Mucosa of descending colon (tissue), 3 donors: ENCODE data around the gene CCNDBP1. TPM values are rescaled to one million over a fixed set of nuclear protein-coding genes. Genes with fewer than 3 reads are reported as not detected.

Experiments used
- ATAC-seq: fragments of 200-7000 bp; cut with Tn5 transposase; one replicate; pipeline ENCODE4 v1.9.1; 2020; ENCODE audit warnings: mild to moderate bottlenecking, moderate library complexity
- DNase-seq, 3 donors: peaks; one replicate each; pipeline ENCODE4 v3.0.0-alpha.2; 2020
- H3K36me3 ChIP-seq: fragments of 200-600 bp; one replicate; pipeline ENCODE4 v1.8.0; 2021; ENCODE audit warnings: low read depth, mild to moderate bottlenecking
- H3K4me1 ChIP-seq: fragments of 200-600 bp; one replicate; pipeline ENCODE4 v1.8.0; 2021; ENCODE audit warnings: low read depth, mild to moderate bottlenecking
- H3K4me3 ChIP-seq: fragments of 200-600 bp; one replicate; pipeline ENCODE4 v1.8.0; 2021; ENCODE audit warnings: mild to moderate bottlenecking
- H3K9me3 ChIP-seq: fragments of 200-600 bp; one replicate; pipeline ENCODE4 v1.8.0; 2021; ENCODE audit warnings: mild to moderate bottlenecking
- intact Hi-C, 2 donors: fragments of 100-400 bp; cut with DNase I in 1 of 2; cut with micrococcal nuclease in 1 of 2; formaldehyde crosslinking; loops; one replicate each; pipeline versions ENCODE4 v1.11.0 to v1.11.1; 2022; cut with DNase I, micrococcal nuclease
- total RNA-seq, 3 donors: library from RNA; stranded (reverse); fragmentation: NEBNext Ultra II Directional in 2 of 3; extraction: Animal tissue kit (Norgen Biotek cat#: 25700) in 2 of 3; gene quantifications; one replicate each; pipeline versions ENCODE4 v1.2.1 to v1.2.4, GENCODE V29; 2021 to 2023
- TF ChIP-seq, protein P1 (sequence below): fragments of 200-600 bp; IDR thresholded peaks from one replicate; pipeline ENCODE4 v1.8.0; 2022; ENCODE audit warnings: antibody characterized with exemption, mild to moderate bottlenecking
- donor health status: DM: no; HTN: no; CAD: no; lungs with moderate emphysema.
- donor health status: DM: no; HTN: no; CAD: no.
- donor health status: DM: no; HTN: yes; CAD: no.

CCNDBP1 gene
- total RNA-seq, 3 donors from 2014 or later = 45.5 to 75.2 (median 54.6) TPM

DNA sequence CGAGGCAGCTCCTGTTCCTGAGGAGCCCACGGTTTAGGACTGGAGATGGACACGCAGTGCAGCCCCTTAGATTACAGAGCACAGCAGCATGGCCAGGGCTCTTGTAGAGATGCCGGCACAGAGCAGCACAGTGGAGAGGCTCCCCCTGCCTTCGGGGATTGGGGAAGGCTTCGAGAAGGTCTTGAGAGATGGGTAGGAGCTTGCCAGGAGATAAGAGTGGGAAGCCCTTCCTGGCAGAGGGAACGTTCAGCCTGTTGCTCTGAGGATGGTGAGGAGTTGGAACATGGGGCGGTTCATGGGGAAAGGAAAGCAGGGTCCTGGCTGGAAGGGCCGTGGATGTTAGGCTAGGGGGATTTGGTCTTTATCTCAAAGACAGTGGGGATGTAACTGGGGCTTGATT lies 25.6 kb downstream of the CCNDBP1 start:
- no peak for DNase-seq
- intact Hi-C loops = no loop called here
- no peaks in the 10 kb centered on the region for H3K9me3 ChIP-seq
- no peaks in the 10 kb centered on the region for H3K4me1 ChIP-seq
- no peak overlapping the region for H3K4me3 ChIP-seq
- no peak for ATAC-seq
- TF ChIP-seq, protein P1, sequence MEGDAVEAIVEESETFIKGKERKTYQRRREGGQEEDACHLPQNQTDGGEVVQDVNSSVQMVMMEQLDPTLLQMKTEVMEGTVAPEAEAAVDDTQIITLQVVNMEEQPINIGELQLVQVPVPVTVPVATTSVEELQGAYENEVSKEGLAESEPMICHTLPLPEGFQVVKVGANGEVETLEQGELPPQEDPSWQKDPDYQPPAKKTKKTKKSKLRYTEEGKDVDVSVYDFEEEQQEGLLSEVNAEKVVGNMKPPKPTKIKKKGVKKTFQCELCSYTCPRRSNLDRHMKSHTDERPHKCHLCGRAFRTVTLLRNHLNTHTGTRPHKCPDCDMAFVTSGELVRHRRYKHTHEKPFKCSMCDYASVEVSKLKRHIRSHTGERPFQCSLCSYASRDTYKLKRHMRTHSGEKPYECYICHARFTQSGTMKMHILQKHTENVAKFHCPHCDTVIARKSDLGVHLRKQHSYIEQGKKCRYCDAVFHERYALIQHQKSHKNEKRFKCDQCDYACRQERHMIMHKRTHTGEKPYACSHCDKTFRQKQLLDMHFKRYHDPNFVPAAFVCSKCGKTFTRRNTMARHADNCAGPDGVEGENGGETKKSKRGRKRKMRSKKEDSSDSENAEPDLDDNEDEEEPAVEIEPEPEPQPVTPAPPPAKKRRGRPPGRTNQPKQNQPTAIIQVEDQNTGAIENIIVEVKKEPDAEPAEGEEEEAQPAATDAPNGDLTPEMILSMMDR = no peak
- H3K36me3 ChIP-seq = no peaks in the 10 kb centered on the region

DNA sequence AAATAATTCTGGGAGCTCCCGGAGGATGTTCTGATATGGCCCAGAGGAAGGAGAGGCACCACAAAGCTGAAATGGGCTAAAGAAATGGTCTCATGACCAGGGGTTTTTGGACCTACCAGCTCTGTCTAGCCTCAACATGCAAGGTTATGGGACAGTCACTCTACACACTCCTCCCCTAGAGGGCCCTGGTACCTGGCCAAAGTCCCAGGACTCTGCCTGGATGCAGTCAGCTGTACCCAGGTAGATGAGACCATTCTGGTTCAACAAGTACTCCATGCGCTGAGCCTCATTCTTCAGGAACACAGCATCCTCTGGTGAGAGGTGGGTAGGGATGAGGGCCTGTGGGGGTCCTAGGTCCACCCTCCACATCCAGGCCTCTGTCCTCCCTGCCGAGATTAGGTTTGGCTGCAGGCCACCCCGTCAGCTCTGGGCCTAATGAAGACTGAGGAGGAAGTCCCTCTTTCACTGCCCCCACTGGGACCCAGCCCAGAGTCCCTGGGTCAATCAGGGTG lies 26.1 kb downstream of the CCNDBP1 start:
- TF ChIP-seq, protein P1 = no peak
- ATAC-seq (peak; percentile 50), DNase-seq (no peak)
- intact Hi-C loops = no loop called here
- Histone ChIP-seq H3K9me3 (no peaks in the 10 kb centered on the region), H3K36me3 (no peaks in the 10 kb centered on the region), H3K4me1 (no peaks in the 10 kb centered on the region), H3K4me3 (no peak overlapping the region)

DNA sequence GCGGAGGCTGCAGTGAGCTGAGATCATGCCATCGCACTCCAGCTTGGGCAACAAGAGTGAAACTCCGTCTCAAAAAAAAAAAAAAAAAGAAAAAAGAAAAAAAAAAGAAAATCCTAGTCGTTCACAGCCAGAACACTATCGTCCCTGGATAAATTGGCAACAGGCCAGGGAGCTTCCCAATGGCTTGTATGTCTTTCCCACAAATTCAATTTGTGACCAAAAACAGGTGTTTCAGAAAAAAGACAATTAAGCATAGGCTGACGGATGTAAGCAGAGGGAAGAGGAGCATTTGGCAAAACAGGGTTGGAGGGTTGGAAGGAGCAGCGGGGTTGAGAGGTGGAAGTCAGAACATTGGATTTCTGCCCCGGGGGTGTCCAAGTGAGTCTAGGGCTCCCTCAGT lies 27.1 kb downstream of the CCNDBP1 start:
- ATAC-seq = no peak
- no peak overlapping the region for H3K4me3 ChIP-seq
- TF ChIP-seq, protein P1 = no peak

DNA sequence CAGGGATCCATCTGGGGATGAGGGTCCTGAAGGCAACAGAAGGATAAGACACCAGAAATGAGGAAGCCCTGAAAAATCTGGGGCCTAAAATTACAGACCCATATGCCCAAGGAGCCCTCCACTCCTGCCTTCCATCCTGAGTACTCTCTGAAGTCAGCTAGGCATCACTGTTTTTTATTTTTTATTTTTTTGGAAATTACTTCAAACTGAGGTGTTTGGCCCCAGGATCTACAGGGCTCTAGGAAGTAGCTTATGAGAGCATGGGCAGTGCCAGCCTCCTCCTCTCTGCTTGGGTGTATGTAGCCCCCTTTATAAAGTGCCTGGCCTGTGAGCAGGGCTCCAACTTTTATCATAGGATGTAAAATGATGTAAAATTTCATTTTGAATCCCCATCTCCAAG lies 27.7 kb downstream of the CCNDBP1 start:
- TF ChIP-seq, protein P1 = no peak
- DNase-seq (no peak), ATAC-seq (no peak)
- Histone ChIP-seq H3K36me3 (no peaks in the 10 kb centered on the region), H3K4me3 (no peak overlapping the region), H3K9me3 (no peaks in the 10 kb centered on the region), H3K4me1 (no peaks in the 10 kb centered on the region)
- intact Hi-C loops = no loop called here

More for the DNA sequence above, 27.1 kb downstream of the CCNDBP1 start:
- Histone ChIP-seq H3K4me1 (no peaks in the 10 kb centered on the region), H3K9me3 (no peaks in the 10 kb centered on the region), H3K36me3 (no peaks in the 10 kb centered on the region)
- DNase-seq = no peak
- intact Hi-C loops = no loop called here

DNA sequence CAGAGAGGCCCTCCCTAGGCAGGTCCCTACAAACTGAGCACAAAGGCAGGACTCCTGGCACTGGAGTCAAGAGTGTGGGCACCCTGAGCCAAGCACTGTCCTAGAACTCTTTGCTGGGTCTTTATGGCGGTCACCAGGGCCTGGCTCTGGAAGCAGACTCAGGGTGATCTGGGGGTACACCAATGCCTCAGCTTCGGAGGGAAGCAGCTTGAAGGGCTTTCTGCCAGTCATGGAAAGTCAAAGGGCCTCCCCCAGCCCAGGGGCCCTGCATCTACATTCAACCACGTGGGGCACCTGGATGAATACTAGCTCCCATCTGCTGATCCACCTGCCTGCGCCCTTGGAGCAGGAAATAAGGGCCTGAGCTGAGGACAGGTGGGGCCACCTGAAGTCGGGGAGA lies 28.3 kb downstream of the CCNDBP1 start:
- TF ChIP-seq, protein P1 = no peak
- no peaks in the 10 kb centered on the region for H3K36me3 ChIP-seq
- DNase-seq (no peak), ATAC-seq (no peak)
- no peak overlapping the region for H3K4me3 ChIP-seq
- no peaks in the 10 kb centered on the region for H3K4me1 ChIP-seq
- H3K9me3 ChIP-seq = no peaks in the 10 kb centered on the region
- intact Hi-C loops = no loop called here

DNA sequence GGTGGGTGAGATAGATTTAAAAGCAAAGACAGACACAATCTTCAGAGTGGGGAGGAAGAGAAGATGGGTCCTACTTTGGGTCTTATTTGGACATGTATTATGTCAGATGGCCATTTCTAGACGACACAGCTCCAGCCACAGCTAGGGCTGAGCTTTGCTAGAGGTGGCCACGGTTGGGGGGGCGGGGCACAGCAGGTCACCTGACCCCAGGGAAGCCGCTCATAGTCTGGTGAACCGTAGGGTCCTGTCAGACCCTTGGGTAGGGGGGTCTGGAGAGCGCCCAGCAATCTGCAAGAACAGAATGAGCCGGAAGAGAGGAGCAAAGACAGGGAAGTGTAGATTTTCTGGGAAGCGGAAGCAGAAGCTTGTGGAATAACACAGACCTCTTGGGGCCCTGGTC lies 29.0 kb downstream of the CCNDBP1 start:
- DNase-seq = no peak
- Histone ChIP-seq H3K4me1 (no peaks in the 10 kb centered on the region), H3K36me3 (no peaks in the 10 kb centered on the region), H3K9me3 (no peaks in the 10 kb centered on the region), H3K4me3 (no peak overlapping the region)
- intact Hi-C loops = no loop called here
- TF ChIP-seq, protein P1 = no peak
- no peak for ATAC-seq
